Esophagus squamous epithelium (tissue), 4 donors: Measurements from ENCODE around the gene GLP2R.
"Not testable (repeated sequence)": the region's sequence is repeated elsewhere in the genome, so short reads cannot be mapped to it uniquely, and the experiment has no call there.

Experiments
- POLR2A ChIP-seq, 4 donors: fragments of 450-650 bp; IDR thresholded peaks; one replicate each; pipeline ENCODE4 v1.6.1; 2017; ENCODE audit warnings: antibody characterized with exemption in 4 of 4, mild to moderate bottlenecking in 4 of 4, moderate library complexity in 3 of 4
- TF ChIP-seq, protein P1 (sequence below), 6 experiments: fragments of 450-650 bp in 4 of 6; fragments of 200-600 bp in 2 of 6; sonication (generic) in 2 of 6; IDR thresholded peaks; one replicate each; pipeline ENCODE4 v1.5.1; 2016 to 2019; ENCODE audit warnings: antibody characterized with exemption in 6 of 6, mild to moderate bottlenecking in 4 of 6, moderate library complexity in 4 of 6

DNA sequence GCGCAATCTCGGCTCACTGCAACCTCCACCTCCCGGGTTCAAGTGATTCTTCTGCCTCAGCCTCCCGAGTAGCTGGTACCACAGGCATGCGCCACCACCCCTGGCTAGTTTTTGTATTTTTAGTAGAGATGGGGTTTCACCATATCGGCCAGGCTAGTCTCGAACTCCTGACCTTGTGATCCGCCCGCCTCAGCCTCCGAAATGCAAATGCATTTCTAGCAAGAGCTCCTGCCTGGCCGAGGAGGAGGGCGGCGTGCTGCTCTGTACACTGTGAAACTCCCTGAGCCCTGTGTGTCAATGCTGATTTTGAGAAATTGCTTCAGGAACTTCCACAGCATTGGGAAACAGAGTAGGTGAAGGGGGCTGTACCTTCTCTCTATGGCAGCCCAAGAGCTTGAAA is 95.5 kb downstream of the GLP2R start:
- TF ChIP-seq POLR2A (IDR thresholded peaks at IDR 0.05): not testable (repeated sequence)
- TF ChIP-seq, protein P1, sequence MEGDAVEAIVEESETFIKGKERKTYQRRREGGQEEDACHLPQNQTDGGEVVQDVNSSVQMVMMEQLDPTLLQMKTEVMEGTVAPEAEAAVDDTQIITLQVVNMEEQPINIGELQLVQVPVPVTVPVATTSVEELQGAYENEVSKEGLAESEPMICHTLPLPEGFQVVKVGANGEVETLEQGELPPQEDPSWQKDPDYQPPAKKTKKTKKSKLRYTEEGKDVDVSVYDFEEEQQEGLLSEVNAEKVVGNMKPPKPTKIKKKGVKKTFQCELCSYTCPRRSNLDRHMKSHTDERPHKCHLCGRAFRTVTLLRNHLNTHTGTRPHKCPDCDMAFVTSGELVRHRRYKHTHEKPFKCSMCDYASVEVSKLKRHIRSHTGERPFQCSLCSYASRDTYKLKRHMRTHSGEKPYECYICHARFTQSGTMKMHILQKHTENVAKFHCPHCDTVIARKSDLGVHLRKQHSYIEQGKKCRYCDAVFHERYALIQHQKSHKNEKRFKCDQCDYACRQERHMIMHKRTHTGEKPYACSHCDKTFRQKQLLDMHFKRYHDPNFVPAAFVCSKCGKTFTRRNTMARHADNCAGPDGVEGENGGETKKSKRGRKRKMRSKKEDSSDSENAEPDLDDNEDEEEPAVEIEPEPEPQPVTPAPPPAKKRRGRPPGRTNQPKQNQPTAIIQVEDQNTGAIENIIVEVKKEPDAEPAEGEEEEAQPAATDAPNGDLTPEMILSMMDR (IDR thresholded peaks at IDR 0.05): not testable (repeated sequence)
